Activated CD4-positive, alpha-beta T cell treated with anti-CD3 and anti-CD28 coated beads, Interleukin-2, amount 10 ng/mL, durations not matched to agents 24 days and 14 days (primary cell): ENCODE measurements around the gene APOH. TPM values are rescaled to one million over a fixed set of nuclear protein-coding genes. Genes with fewer than 3 reads are reported as not detected.

Source experiments
- DNase-seq: peaks from one replicate; pipeline ENCODE4 v3.0.0; 2022
- H3K27ac Mint-ChIP-seq: one replicate; pipeline ENCODE4 v1.8.0; 2022; ENCODE audit warnings: mild to moderate bottlenecking, mixed read lengths
- H3K27me3 Mint-ChIP-seq: one replicate; pipeline ENCODE4 v1.8.0; 2022; ENCODE audit warnings: mixed read lengths
- H3K36me3 Mint-ChIP-seq: one replicate; pipeline ENCODE4 v1.8.0; 2022; ENCODE audit warnings: low read depth, mild to moderate bottlenecking, mixed read lengths
- H3K4me1 Mint-ChIP-seq: one replicate; pipeline ENCODE4 v1.8.0; 2021; ENCODE audit warnings: mixed read lengths
- H3K4me3 Mint-ChIP-seq: one replicate; pipeline ENCODE4 v1.8.0; 2022; ENCODE audit warnings: mild to moderate bottlenecking, moderate library complexity, mixed read lengths
- H3K9me3 Mint-ChIP-seq: one replicate; pipeline ENCODE4 v1.8.0; 2021; ENCODE audit warnings: mixed read lengths
- intact Hi-C: fragments of 100-400 bp; cut with micrococcal nuclease; formaldehyde crosslinking; loops from one replicate; pipeline ENCODE4 v1.15.1; 2023
- total RNA-seq: library from RNA; stranded (reverse); gene quantifications from 2 replicates; pipeline ENCODE4 v1.2.3, GENCODE V29; 2022

APOH gene
- total RNA-seq, 1 donor from 2014 or later, result not detected

DNA sequence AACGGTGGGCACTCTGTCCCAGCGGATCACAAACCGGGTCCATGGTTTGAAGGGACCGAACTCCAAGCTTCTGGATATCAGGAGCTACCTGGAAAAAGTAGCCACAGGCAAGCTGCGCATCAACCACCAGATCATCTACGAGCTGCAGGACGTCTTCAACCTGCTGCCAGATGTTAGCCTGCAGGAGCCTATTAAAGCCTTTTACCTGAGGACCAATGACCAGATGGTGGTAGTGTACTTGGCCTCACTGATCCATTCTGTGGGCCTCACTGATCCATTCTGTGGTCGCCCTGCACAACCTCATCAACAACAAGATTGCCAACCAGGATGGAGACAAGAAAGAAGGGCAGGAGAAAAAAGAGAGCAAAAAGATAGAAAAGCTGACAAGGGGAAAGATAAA is 31.0 kb downstream of the APOH start:
- no peak for DNase-seq
- no peak overlapping the region for H3K27ac Mint-ChIP-seq
- H3K36me3 Mint-ChIP-seq, result no peaks in the 10 kb centered on the region
- intact Hi-C loops, result no loop called here
- peaks cover 9% of the 10 kb centered on the region for H3K4me1 Mint-ChIP-seq
- H3K4me3 Mint-ChIP-seq, result no peak overlapping the region
- no peaks in the 10 kb centered on the region for H3K27me3 Mint-ChIP-seq
- H3K9me3 Mint-ChIP-seq, result no peaks in the 10 kb centered on the region

DNA sequence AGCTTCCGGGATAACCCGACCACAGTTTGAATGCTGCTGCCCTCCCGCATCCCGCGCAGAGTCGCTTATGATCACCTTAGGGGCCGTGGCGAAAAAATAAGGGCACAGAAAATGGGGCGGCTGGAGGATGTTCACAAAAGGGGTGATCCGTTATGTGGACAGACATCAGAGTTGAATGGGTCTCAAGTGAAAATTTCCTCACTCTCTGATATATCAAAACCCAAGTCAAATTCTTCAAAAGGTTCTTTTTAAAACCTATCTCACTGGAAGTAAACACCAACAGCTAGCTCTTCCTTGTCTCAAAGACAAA is 36.9 kb downstream of the APOH start:
- peaks cover 15% of the 10 kb centered on the region for H3K4me1 Mint-ChIP-seq
- no peak for DNase-seq
- peak overlapping the region; percentile 85 for H3K4me3 Mint-ChIP-seq
- no peaks in the 10 kb centered on the region for H3K9me3 Mint-ChIP-seq
- H3K36me3 Mint-ChIP-seq, result no peaks in the 10 kb centered on the region
- H3K27me3 Mint-ChIP-seq, result peaks cover 2% of the 10 kb centered on the region
- H3K27ac Mint-ChIP-seq, result peak overlapping the region; percentile 84
- intact Hi-C loops, result no loop called here

DNA sequence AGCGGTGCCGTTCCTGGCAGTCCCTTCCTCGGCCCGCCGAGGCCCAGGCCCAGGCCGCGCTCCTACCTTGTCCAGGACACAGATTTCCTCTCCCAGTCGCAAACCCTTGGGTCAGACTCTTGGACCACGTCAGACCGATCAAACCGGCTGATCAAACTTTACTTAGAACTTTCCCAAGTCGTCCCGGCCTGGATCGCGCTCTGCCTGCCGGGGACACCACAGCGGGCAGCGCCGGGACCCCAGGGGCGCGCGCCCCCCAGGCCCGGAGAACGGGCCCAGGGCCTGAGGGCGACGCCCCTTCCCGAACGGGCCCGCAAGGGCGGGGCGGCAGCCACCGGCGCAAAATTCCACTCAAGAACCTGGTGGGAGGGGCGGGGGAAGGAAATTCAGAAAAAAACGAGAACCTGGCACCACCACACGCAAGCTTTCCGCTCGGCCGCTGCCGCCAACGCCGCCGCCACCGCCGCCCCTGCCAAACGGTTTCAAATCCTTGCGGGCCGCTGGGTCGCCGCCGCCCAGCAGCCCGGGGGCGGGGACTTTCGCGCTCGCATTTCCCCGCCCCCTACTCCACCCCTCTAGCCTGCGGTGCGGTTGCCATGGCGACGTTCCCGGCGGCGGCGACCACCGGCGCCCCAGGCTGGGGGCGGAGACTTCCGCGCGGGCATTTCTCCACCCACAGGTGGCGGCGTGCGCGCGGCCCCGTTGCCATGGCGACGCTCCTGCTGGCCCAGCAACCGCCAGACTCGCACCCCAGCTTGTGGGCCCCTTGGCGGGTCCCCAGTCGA is 37.4 kb downstream of the APOH start, which contains the start of gene CEP112:
Gene CEP112 (minus strand): TSS at position 541 of the 785 bp plus-strand sequence.
- peak within 1 kb of the TSS; percentile 84 for H3K27ac Mint-ChIP-seq
- H3K4me3 Mint-ChIP-seq, result peak within 1 kb of the TSS; percentile 85
- peaks cover 15% of the 10 kb centered on the region for H3K4me1 Mint-ChIP-seq
- no peaks in the 10 kb centered on the region for H3K36me3 Mint-ChIP-seq
- peak; percentile 96 for DNase-seq
- H3K27me3 Mint-ChIP-seq, result peaks cover 2% of the 10 kb centered on the region
- H3K9me3 Mint-ChIP-seq, result no peaks in the 10 kb centered on the region
- intact Hi-C loops, result no loop called here

GRCh38 chr17:66190738-66191592 is 38.2 kb downstream of the APOH start:
- no peaks in the 10 kb centered on the region for H3K9me3 Mint-ChIP-seq
- H3K27me3 Mint-ChIP-seq, result peaks cover 2% of the 10 kb centered on the region
- H3K36me3 Mint-ChIP-seq, result no peaks in the 10 kb centered on the region
- DNase-seq, result no peak
- peak overlapping the region; percentile 85 for H3K4me3 Mint-ChIP-seq
- H3K27ac Mint-ChIP-seq, result peak overlapping the region; percentile 76
- peaks cover 15% of the 10 kb centered on the region for H3K4me1 Mint-ChIP-seq
- intact Hi-C loops, result no loop called here

GRCh38 chr17:66187718-66188117 is 41.5 kb downstream of the APOH start:
- DNase-seq, result no peak
- Mint-ChIP-seq H3K4me1 (peaks cover 14% of the 10 kb centered on the region), H3K4me3 (no peak overlapping the region), H3K27me3 (peaks cover 2% of the 10 kb centered on the region), H3K9me3 (peaks cover 4% of the 10 kb centered on the region), H3K27ac (no peak overlapping the region), H3K36me3 (no peaks in the 10 kb centered on the region)
- intact Hi-C loops, result no loop called here

GRCh38 chr17:66185862-66186261 is 43.4 kb downstream of the APOH start:
- Mint-ChIP-seq H3K36me3 (no peaks in the 10 kb centered on the region), H3K4me1 (peaks cover 2% of the 10 kb centered on the region), H3K9me3 (peaks cover 4% of the 10 kb centered on the region), H3K27me3 (no peaks in the 10 kb centered on the region), H3K27ac (no peak overlapping the region), H3K4me3 (no peak overlapping the region)
- DNase-seq, result no peak
- intact Hi-C loops, result no loop called here

DNA sequence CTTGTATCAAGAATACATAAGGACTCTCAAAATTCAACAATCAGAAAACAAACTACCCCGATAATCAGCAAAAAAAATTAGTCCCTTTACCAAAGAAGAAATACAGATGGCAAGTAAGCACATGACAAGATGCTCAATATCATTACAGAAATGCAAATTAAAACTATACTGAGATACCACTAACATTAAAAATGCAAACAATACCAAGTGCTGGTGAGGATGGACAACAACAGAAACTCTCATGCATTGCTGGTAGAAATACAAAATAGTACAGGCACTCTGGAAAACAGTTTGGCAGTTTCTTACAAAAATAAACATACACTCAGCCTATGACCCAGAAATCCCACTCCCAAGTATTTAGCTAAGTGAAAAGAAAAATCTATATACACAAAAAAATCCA is 44.8 kb downstream of the APOH start:
- intact Hi-C loops, result no loop called here
- Mint-ChIP-seq H3K4me3 (no peak overlapping the region), H3K27ac (no peak overlapping the region), H3K4me1 (no peaks in the 10 kb centered on the region), H3K9me3 (peaks cover 4% of the 10 kb centered on the region), H3K27me3 (peaks cover 6% of the 10 kb centered on the region), H3K36me3 (no peaks in the 10 kb centered on the region)
- no peak for DNase-seq

DNA sequence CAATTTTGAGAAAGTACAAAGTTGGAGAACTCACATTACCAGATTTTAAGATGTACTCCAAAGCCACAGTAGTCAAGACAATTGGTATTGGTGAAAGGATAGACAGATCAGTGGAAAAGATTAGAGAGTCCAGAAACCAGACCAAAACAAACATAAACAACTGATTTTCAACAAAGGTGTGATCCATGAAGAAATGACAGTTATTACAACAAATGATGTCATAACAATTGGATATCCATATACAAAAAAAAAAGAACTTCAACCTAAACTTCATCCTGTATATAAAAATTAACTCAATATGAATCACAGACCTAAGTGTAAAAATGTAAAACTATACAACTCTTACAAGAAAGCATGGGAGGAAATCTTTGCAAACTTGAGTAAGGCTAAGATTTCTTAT is 45.7 kb downstream of the APOH start:
- no peak overlapping the region for H3K4me3 Mint-ChIP-seq
- H3K9me3 Mint-ChIP-seq, result peaks cover 9% of the 10 kb centered on the region
- H3K4me1 Mint-ChIP-seq, result no peaks in the 10 kb centered on the region
- intact Hi-C loops, result no loop called here
- peaks cover 12% of the 10 kb centered on the region for H3K27me3 Mint-ChIP-seq
- no peak for DNase-seq
- H3K36me3 Mint-ChIP-seq, result no peaks in the 10 kb centered on the region
- no peak overlapping the region for H3K27ac Mint-ChIP-seq

- Mint-ChIP-seq H3K4me1 (no peaks in the 10 kb centered on the region), H3K9me3 (peaks cover 5% of the 10 kb centered on the region)
Measured at GRCh38 chr17:66178642-66179041, 50.6 kb downstream of the APOH start.

GRCh38 chr17:66177048-66177447 is 52.2 kb downstream of the APOH start:
- intact Hi-C loops, result no loop called here
- no peak overlapping the region for H3K27ac Mint-ChIP-seq
- DNase-seq, result no peak
- no peaks in the 10 kb centered on the region for H3K4me1 Mint-ChIP-seq
- H3K27me3 Mint-ChIP-seq, result peaks cover 22% of the 10 kb centered on the region
- peaks cover 5% of the 10 kb centered on the region for H3K9me3 Mint-ChIP-seq
- H3K36me3 Mint-ChIP-seq, result no peaks in the 10 kb centered on the region
- no peak overlapping the region for H3K4me3 Mint-ChIP-seq

More at GRCh38 chr17:66178642-66179041, 50.6 kb downstream of the APOH start:
- no peak overlapping the region for H3K4me3 Mint-ChIP-seq
- no peaks in the 10 kb centered on the region for H3K36me3 Mint-ChIP-seq
- H3K27me3 Mint-ChIP-seq, result peaks cover 18% of the 10 kb centered on the region
- intact Hi-C loops, result no loop called here
- no peak for DNase-seq
- H3K27ac Mint-ChIP-seq, result no peak overlapping the region

DNA sequence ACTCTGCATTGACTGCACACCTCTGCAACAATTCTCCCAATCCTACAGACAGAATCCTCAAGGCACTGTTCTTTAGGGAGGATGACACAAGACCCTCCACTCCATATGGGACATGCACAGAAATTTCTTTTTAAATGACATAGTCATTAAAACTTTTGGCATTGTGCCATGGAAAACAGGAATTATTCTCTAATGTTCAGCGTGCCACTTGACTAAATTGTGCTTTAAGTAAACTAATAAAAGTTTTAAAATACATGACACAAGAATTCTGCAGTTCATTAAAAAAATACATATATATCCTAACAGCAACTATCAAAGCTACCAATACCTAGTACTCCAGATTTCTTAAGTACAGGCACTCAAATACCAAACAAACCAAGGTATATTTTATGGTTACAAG is 53.3 kb downstream of the APOH start:
- Mint-ChIP-seq H3K27ac (no peak overlapping the region), H3K4me1 (no peaks in the 10 kb centered on the region), H3K27me3 (peaks cover 26% of the 10 kb centered on the region), H3K36me3 (no peaks in the 10 kb centered on the region), H3K9me3 (peaks cover 5% of the 10 kb centered on the region), H3K4me3 (no peak overlapping the region)
- intact Hi-C loops, result no loop called here
- no peak for DNase-seq

DNA sequence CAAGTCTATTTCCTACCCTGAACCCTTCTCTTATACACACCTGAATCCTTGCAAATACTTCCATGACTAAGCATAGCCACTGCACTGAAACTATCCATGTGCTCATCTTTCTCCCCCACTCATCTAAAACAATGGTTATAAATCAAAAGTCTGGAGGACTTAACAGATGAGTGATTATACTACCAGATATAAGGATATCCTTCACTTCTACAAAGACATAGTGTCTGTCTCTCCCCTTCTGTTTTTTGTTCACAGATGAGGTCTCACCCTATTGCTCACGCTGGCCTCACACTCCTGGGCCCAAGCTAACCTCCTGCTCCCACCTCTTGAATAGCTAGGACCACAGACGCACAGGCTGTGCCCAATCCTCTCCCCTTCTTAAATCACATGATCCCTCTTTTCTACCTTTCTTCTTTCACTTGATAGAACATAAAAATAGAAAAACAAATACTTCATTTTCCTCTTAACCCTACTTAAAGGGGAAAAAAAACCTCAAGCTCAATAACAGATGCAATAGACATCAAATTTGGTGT is 56.5 kb downstream of the APOH start:
- H3K4me1 Mint-ChIP-seq, result no peaks in the 10 kb centered on the region

DNA sequence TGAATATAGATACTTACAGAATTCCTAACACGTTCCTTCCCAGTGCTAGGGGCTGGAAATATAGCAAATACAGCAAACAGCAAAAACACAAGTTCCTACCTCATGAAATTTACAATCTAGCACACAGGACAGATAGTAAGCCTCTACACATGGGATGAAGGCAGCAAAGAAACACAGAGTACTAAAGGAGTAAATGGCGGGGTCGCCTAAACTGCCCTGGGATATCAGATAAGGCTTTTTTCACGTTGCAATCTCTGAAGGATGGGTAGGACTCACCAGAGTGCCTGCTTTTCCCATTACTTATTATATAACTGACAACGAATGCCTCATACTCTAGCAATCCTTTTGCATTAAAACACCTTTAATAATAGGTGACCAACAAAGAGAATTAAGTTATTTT is 57.1 kb downstream of the APOH start:
- Mint-ChIP-seq H3K4me1 (no peaks in the 10 kb centered on the region), H3K4me3 (no peak overlapping the region), H3K27ac (no peak overlapping the region), H3K36me3 (no peaks in the 10 kb centered on the region), H3K27me3 (peaks cover 10% of the 10 kb centered on the region), H3K9me3 (no peaks in the 10 kb centered on the region)
- intact Hi-C loops, result no loop called here
- no peak for DNase-seq

More for the DNA sequence above, 56.5 kb downstream of the APOH start:
- H3K4me3 Mint-ChIP-seq, result no peak overlapping the region
- DNase-seq, result no peak
- intact Hi-C loops, result no loop called here
- H3K27ac Mint-ChIP-seq, result no peak overlapping the region
- H3K27me3 Mint-ChIP-seq, result peaks cover 10% of the 10 kb centered on the region
- no peaks in the 10 kb centered on the region for H3K36me3 Mint-ChIP-seq
- no peaks in the 10 kb centered on the region for H3K9me3 Mint-ChIP-seq

GRCh38 chr17:66171692-66172091 is 57.5 kb downstream of the APOH start:
- DNase-seq, result no peak
- intact Hi-C loops, result no loop called here
- H3K27ac Mint-ChIP-seq, result no peak overlapping the region

More at GRCh38 chr17:66171692-66172091, 57.5 kb downstream of the APOH start:
- Mint-ChIP-seq H3K4me3 (no peak overlapping the region), H3K36me3 (no peaks in the 10 kb centered on the region), H3K9me3 (no peaks in the 10 kb centered on the region), H3K27me3 (peaks cover 10% of the 10 kb centered on the region), H3K4me1 (no peaks in the 10 kb centered on the region)
